ENCODE measurements around the gene DLGAP1.
A peak's percentile ranks its signal among the peaks of the same experiment; 100 is the strongest.

Gene DLGAP1

GRCh38 chr18:3513481-3513880 is 941.6 kb downstream of the DLGAP1 start:
- TF ChIP-seq, protein P1, sequence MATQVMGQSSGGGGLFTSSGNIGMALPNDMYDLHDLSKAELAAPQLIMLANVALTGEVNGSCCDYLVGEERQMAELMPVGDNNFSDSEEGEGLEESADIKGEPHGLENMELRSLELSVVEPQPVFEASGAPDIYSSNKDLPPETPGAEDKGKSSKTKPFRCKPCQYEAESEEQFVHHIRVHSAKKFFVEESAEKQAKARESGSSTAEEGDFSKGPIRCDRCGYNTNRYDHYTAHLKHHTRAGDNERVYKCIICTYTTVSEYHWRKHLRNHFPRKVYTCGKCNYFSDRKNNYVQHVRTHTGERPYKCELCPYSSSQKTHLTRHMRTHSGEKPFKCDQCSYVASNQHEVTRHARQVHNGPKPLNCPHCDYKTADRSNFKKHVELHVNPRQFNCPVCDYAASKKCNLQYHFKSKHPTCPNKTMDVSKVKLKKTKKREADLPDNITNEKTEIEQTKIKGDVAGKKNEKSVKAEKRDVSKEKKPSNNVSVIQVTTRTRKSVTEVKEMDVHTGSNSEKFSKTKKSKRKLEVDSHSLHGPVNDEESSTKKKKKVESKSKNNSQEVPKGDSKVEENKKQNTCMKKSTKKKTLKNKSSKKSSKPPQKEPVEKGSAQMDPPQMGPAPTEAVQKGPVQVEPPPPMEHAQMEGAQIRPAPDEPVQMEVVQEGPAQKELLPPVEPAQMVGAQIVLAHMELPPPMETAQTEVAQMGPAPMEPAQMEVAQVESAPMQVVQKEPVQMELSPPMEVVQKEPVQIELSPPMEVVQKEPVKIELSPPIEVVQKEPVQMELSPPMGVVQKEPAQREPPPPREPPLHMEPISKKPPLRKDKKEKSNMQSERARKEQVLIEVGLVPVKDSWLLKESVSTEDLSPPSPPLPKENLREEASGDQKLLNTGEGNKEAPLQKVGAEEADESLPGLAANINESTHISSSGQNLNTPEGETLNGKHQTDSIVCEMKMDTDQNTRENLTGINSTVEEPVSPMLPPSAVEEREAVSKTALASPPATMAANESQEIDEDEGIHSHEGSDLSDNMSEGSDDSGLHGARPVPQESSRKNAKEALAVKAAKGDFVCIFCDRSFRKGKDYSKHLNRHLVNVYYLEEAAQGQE (IDR thresholded peaks at IDR 0.05; ENCODE audit: insufficient replicate concordance, low read depth), result no peak
- TF ChIP-seq, protein P2, sequence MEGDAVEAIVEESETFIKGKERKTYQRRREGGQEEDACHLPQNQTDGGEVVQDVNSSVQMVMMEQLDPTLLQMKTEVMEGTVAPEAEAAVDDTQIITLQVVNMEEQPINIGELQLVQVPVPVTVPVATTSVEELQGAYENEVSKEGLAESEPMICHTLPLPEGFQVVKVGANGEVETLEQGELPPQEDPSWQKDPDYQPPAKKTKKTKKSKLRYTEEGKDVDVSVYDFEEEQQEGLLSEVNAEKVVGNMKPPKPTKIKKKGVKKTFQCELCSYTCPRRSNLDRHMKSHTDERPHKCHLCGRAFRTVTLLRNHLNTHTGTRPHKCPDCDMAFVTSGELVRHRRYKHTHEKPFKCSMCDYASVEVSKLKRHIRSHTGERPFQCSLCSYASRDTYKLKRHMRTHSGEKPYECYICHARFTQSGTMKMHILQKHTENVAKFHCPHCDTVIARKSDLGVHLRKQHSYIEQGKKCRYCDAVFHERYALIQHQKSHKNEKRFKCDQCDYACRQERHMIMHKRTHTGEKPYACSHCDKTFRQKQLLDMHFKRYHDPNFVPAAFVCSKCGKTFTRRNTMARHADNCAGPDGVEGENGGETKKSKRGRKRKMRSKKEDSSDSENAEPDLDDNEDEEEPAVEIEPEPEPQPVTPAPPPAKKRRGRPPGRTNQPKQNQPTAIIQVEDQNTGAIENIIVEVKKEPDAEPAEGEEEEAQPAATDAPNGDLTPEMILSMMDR (IDR thresholded peaks at IDR 0.05; ENCODE audit: insufficient read depth, low read length), result no peak
- no peak overlapping the region for H3K4me3 ChIP-seq (replicated peaks; ENCODE audit: insufficient read depth, low read length)
- no peak overlapping the region for H3K27ac ChIP-seq (replicated peaks)
- DNase-seq (ENCODE audit: low read depth in 1 of 2, low spot score in 1 of 2), result no peak
- no peaks in the 10 kb centered on the region for H3K27me3 ChIP-seq (ENCODE audit: insufficient read depth, poor library complexity, severe bottlenecking)

DNA sequence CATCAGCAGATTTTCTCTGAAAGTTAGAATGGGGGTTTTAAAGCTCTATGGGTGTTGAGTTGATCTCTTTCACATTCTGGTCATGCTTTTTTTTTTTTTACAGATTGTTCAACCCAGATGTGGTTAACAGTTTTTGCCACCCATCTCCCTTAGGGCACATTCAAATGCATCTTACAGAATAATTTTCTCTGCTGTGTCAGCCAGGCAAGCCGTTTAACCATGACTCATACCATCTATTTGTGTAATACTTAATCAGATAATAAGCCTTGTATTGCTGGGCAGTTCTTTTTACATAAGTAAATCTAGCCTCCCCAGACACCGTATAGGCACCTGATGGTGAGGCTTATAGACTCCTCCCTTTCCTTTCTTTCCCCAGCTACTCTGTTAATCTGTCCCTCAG is 943.1 kb downstream of the DLGAP1 start:
- no peaks in the 10 kb centered on the region for H3K27me3 ChIP-seq (ENCODE audit: insufficient read depth, poor library complexity, severe bottlenecking)
- no peak overlapping the region for H3K27ac ChIP-seq (replicated peaks)
- TF ChIP-seq, protein P1 (IDR thresholded peaks at IDR 0.05; ENCODE audit: insufficient replicate concordance, low read depth), result no peak
- TF ChIP-seq SPI1 (IDR thresholded peaks at IDR 0.05; ENCODE audit: borderline replicate concordance, low read depth), result no peak
- no peak overlapping the region for H3K4me3 ChIP-seq (replicated peaks; ENCODE audit: insufficient read depth, low read length)
- DNase-seq (ENCODE audit: low read depth in 1 of 2, low spot score in 1 of 2), result peak in 1 of 2 experiments; percentile 15

DNA sequence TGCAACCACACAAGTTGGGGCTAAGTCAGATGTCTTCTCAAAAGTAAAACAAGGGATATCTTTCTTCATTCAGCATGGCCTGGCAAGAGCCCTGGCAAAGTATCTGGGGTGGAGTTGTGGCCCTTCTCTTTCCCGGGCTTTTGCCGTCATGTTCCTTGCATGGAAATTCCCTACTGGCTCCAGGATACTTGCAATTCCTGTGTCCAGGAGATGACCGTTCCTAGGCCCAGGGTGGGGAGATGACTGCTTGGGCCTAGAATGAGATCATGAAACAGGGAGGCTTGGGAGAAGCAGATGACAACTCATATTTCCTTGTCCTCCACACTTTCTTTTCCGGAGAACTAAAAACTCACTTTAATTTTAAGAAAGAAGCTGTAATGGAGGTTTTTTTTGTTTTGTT is 944.2 kb downstream of the DLGAP1 start:
- no peak for TF ChIP-seq SPI1 (IDR thresholded peaks at IDR 0.05; ENCODE audit: borderline replicate concordance, low read depth)
- TF ChIP-seq, protein P1 (IDR thresholded peaks at IDR 0.05; ENCODE audit: insufficient replicate concordance, low read depth), result no peak
- TF ChIP-seq POLR2AphosphoS5 (IDR thresholded peaks at IDR 0.05; ENCODE audit: low read depth), result no peak
- TF ChIP-seq, protein P2 (IDR thresholded peaks at IDR 0.05; ENCODE audit: insufficient read depth, low read length), result no peak
- no peak for TF ChIP-seq GABPA (IDR thresholded peaks at IDR 0.05; ENCODE audit: low read depth)
- no peak overlapping the region for H3K27ac ChIP-seq (replicated peaks)
- H3K27me3 ChIP-seq (ENCODE audit: insufficient read depth, poor library complexity, severe bottlenecking), result no peaks in the 10 kb centered on the region
- no peak for DNase-seq (ENCODE audit: low read depth in 1 of 2, low spot score in 1 of 2)
- no peak overlapping the region for H3K4me3 ChIP-seq (replicated peaks; ENCODE audit: insufficient read depth, low read length)

DNA sequence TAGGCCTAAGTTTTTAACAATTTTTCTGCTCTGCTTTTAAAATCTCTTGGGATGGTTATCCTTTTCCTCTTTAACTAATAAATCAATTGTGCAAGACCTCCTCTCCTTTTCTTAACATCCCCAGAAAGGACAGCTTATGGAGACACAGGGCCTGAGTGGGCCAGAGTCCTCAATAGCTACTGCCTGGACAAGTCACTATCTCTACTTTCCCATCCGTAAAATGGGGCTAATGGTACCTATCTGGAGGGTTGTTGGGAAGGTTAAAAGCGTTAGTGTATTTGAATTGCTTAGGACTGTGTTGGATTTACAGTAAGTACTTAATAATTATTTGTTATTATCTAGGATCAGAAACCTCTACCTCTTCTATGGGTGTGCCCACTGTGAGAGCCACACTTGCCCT is 945.1 kb downstream of the DLGAP1 start:
- no peak for DNase-seq (ENCODE audit: low read depth in 1 of 2, low spot score in 1 of 2)
- TF ChIP-seq, protein P2 (IDR thresholded peaks at IDR 0.05; ENCODE audit: insufficient read depth, low read length), result no peak
- TF ChIP-seq POLR2AphosphoS5 (IDR thresholded peaks at IDR 0.05; ENCODE audit: low read depth) (no peak), SPI1 (IDR thresholded peaks at IDR 0.05; ENCODE audit: borderline replicate concordance, low read depth) (no peak), GABPA (IDR thresholded peaks at IDR 0.05; ENCODE audit: low read depth) (no peak)
- TF ChIP-seq, protein P1 (IDR thresholded peaks at IDR 0.05; ENCODE audit: insufficient replicate concordance, low read depth), result no peak
- Histone ChIP-seq H3K4me3 (replicated peaks; ENCODE audit: insufficient read depth, low read length) (no peak overlapping the region), H3K27ac (replicated peaks) (no peak overlapping the region), H3K27me3 (ENCODE audit: insufficient read depth, poor library complexity, severe bottlenecking) (no peaks in the 10 kb centered on the region)

All from HL-60 (cell line).